Liver (tissue), 6 donors: ENCODE results near the gene LMNB1. TPM values are rescaled to one million over a fixed set of nuclear protein-coding genes. Genes with fewer than 3 reads are reported as not detected.

ENCODE experiments used
- NR2F2 ChIP-seq: IDR thresholded peaks from 2 replicates; pipeline ENCODE4 v1.6.1; 2016; ENCODE audit warnings: antibody characterized with exemption
- YY1 ChIP-seq: IDR thresholded peaks from 2 replicates; pipeline ENCODE4 v1.6.1; 2016; ENCODE audit warnings: antibody characterized with exemption, mild to moderate bottlenecking
- polyA plus RNA-seq, 2 donors: library from polyadenylated mRNA; stranded (reverse) in 1 of 2; unstranded in 1 of 2; fragments of 200-250 nt in 1 of 2; fragments of >200 nt in 1 of 2; fragmentation: Nextera tagmentation in 1 of 2; extraction: Ambion mirVana in 1 of 2; gene quantifications; one replicate each; pipeline versions ENCODE4 v1.2.1 to v1.2.3, GENCODE V29; 2013 to 2015
- small RNA-seq: library from RNA; depleted of rRNA; stranded (forward); fragments of <200 nt; gene quantifications from one replicate; pipeline ENCODE3, GENCODE V24; 2014
- total RNA-seq, 2 donors: library from RNA; depleted of rRNA; stranded (reverse); fragments of >200 nt; gene quantifications; one replicate each; pipeline ENCODE4 v1.2.3, GENCODE V29; 2014
- TF ChIP-seq, protein P1 (sequence below): fragments of 150-350 bp; IDR thresholded peaks from 2 replicates; pipeline ENCODE4 v1.5.1; 2017; ENCODE audit warnings: improper control_type of control experiment, low read depth, low read length; ENCODE audit not compliant: missing input control
- donor health status: healthy.
- donor health status: healthy.
- donor health status: healthy.

Gene LMNB1
- total and polyA plus RNA-seq, 4 donors = 0.57 to 45.7 (median 5.6) TPM

DNA sequence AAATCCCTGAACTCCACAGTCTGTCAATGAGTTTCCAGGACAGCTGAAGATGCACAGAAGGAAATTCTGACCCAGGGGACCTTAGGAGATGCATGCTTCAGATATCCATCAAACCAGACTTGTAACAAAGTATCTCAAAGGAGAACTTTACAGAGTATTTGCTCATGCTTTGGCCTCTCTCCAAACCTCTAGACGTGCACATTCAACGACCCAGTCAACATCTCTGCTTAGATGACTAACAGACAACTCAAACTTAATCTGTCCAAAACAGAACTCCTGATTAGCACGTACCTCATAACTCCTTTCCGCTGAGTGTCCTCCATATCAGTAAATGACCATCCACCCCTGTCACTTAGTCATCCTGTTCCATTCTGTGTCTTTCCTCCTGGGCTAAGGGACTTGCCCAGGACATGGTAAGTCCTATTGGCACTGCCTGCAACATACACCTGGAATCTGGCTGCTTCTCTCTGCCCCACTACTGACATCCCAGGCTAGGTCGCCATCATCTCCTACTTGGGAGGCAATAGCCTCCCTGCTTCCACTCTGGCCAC lies 107.4 kb downstream of the LMNB1 start (continued):
- TF ChIP-seq NR2F2 (no peak), YY1 (no peak)
- TF ChIP-seq, protein P1, sequence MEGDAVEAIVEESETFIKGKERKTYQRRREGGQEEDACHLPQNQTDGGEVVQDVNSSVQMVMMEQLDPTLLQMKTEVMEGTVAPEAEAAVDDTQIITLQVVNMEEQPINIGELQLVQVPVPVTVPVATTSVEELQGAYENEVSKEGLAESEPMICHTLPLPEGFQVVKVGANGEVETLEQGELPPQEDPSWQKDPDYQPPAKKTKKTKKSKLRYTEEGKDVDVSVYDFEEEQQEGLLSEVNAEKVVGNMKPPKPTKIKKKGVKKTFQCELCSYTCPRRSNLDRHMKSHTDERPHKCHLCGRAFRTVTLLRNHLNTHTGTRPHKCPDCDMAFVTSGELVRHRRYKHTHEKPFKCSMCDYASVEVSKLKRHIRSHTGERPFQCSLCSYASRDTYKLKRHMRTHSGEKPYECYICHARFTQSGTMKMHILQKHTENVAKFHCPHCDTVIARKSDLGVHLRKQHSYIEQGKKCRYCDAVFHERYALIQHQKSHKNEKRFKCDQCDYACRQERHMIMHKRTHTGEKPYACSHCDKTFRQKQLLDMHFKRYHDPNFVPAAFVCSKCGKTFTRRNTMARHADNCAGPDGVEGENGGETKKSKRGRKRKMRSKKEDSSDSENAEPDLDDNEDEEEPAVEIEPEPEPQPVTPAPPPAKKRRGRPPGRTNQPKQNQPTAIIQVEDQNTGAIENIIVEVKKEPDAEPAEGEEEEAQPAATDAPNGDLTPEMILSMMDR = no peak

Small RNA genes within 50 kb of the gene (small RNA-seq; reads per million reads assigned to genes)
- gene RNU6-752P = not detected

Other genes with a start within 250 kb of the LMNB1 start
- gene ALDH7A1, start 181.9 kb upstream of the LMNB1 start, total RNA-seq = 10 to 100 TPM; 47.7 to 64.8 TPM
- gene ALDH7A1, start 181.9 kb upstream of the LMNB1 start, polyA plus RNA-seq = 10 to 100 TPM; 52.1 to 86.9 TPM
- 10 to 100 TPM; 19.8 to 30.3 TPM for gene PHAX, start 176.2 kb upstream of the LMNB1 start, total RNA-seq
- gene PHAX, start 176.2 kb upstream of the LMNB1 start, polyA plus RNA-seq = 10 to 100 TPM; 10.3 to 32.6 TPM